GM12878 (cell line): Measurements from ENCODE around the gene KIF20A. TPM values are rescaled to one million over a fixed set of nuclear protein-coding genes. Genes with fewer than 3 reads are reported as not detected.
A peak's percentile ranks its signal among the peaks of the same experiment; 100 is the strongest.

Source experiments
- ATAC-seq: fragments of 200-7000 bp; cut with Tn5 transposase; 3 replicates; pipeline ENCODE4 v1.9.1; 2020; ENCODE audit warnings: mild to moderate bottlenecking, moderate library complexity
- BruUV-seq: library from RNA; stranded (reverse); fragments of 400-500 nt; replicated peaks from 2 replicates; lab custom pipeline; 2021; lab: Mats Ljungman, UMichigan
- CTCF ChIA-PET: fragments of 300-600 bp; sonication (Branson Sonifier 250); formaldehyde crosslinking; extraction: SDS; loops from one replicate; lab custom pipeline; 2021; ENCODE audit warnings: inconsistent platforms; lab: Yijun Ruan, JAX
- POLR2A ChIA-PET: fragments of 350-600 bp; formaldehyde crosslinking; extraction: SDS; loops from one replicate; lab custom pipeline; 2021; ENCODE audit warnings: inconsistent platforms; lab: Charles Lee
- RAD21 ChIA-PET: fragments of 300-600 bp; sonication (Branson Sonifier 250); formaldehyde crosslinking; loops from one replicate; lab custom pipeline; 2023; ENCODE audit warnings: antibody characterized with exemption; ENCODE audit not compliant: unreplicated experiment; lab: Charles Lee
- SMC1A ChIA-PET: fragments of 300-600 bp; sonication (Branson Sonifier 250); formaldehyde crosslinking; loops from one replicate; lab custom pipeline; 2023; ENCODE audit not compliant: unreplicated experiment, uncharacterized antibody; lab: Charles Lee
- DNase-seq: peaks from one replicate; pipeline ENCODE4 v3.0.0-alpha.2; 2011; ENCODE audit warnings: low read depth, low spot score
- FAIRE-seq: peaks from 3 replicates; lab custom pipeline; 2011; peaks lifted over from hg19 to GRCh38; lab: Jason Lieb, UNC
- H2AFZ ChIP-seq: 2 replicates; pipeline ENCODE4 v1.6.0; 2011; ENCODE audit warnings: low read depth, low read length, control low read depth; ENCODE audit not compliant: control insufficient read depth
- H3K27ac ChIP-seq: 2 replicates; pipeline ENCODE4 v1.5.1; 2011; ENCODE audit warnings: control low read depth; ENCODE audit not compliant: control insufficient read depth, insufficient read depth
- H3K27me3 ChIP-seq, 2 experiments: replicated peaks in 1 of 2; 2 replicates each; pipeline versions ENCODE4 v1.6.0 to v1.6.1; 2011; ENCODE audit warnings: low read length in 1 of 2; ENCODE audit not compliant: control insufficient read depth in 2 of 2, insufficient read depth in 2 of 2
- H3K36me3 ChIP-seq, 2 experiments: 2 replicates each; pipeline ENCODE4 v1.5.1; 2011; ENCODE audit warnings: low read length in 1 of 2; ENCODE audit not compliant: control insufficient read depth in 2 of 2, insufficient read depth in 2 of 2
- H3K4me1 ChIP-seq: 2 replicates; pipeline ENCODE4 v1.6.1; 2011; ENCODE audit warnings: mild to moderate bottlenecking, low read length, moderate library complexity, mixed read lengths; ENCODE audit not compliant: control insufficient read depth, insufficient read depth
- H3K4me2 ChIP-seq: 2 replicates; pipeline ENCODE4 v1.6.0; 2011; ENCODE audit warnings: control low read depth; ENCODE audit not compliant: control insufficient read depth, insufficient read depth
- H3K4me3 ChIP-seq: fragments of 200-600 bp; sonication (generic); 2 replicates; pipeline ENCODE4 v1.5.1; 2016
- H3K79me2 ChIP-seq: 2 replicates; pipeline ENCODE4 v1.6.0; 2011; ENCODE audit warnings: low read length; ENCODE audit not compliant: control insufficient read depth, insufficient read depth
- H3K9ac ChIP-seq: 2 replicates; pipeline ENCODE4 v1.8.0; 2011; ENCODE audit warnings: low read length, control low read depth, mixed read lengths; ENCODE audit not compliant: control insufficient read depth, insufficient read depth
- H3K9me3 ChIP-seq: replicated peaks from 3 replicates; pipeline ENCODE4 v1.5.1; 2011; ENCODE audit warnings: mild to moderate bottlenecking, low read length; ENCODE audit not compliant: control insufficient read depth, insufficient read depth
- H4K20me1 ChIP-seq: 2 replicates; pipeline ENCODE4 v1.6.0; 2011; ENCODE audit not compliant: control insufficient read depth, insufficient read depth
- BACH1 ChIP-seq: fragments of 450-650 bp; IDR thresholded peaks from 2 replicates; pipeline ENCODE4 v1.6.1; 2017; ENCODE audit warnings: mild to moderate bottlenecking, borderline replicate concordance
- CHD2 ChIP-seq: IDR thresholded peaks from 2 replicates; pipeline ENCODE4 v1.6.1; 2011; ENCODE audit warnings: low read depth, low read length, improper control_type of control experiment, borderline replicate concordance
- EP300 ChIP-seq, 2 experiments: fragments of 150-350 bp in 1 of 2; IDR thresholded peaks; 2 replicates each; pipeline ENCODE4 v1.6.1; 2011 to 2012; ENCODE audit warnings: low read depth in 2 of 2, low read length in 2 of 2, borderline replicate concordance in 1 of 2, improper control_type of control experiment in 1 of 2, inconsistent platforms in 1 of 2; ENCODE audit not compliant: control insufficient read depth in 1 of 2
- IRF3 ChIP-seq: fragments of 450-650 bp; IDR thresholded peaks from 2 replicates; pipeline ENCODE4 v1.6.1; 2014; ENCODE audit warnings: mild to moderate bottlenecking
- KLF5 ChIP-seq: fragments of 450-650 bp; IDR thresholded peaks from 2 replicates; pipeline ENCODE4 v1.6.1; 2014; ENCODE audit warnings: mild to moderate bottlenecking; ENCODE audit not compliant: partially characterized antibody
- LARP7 ChIP-seq: fragments of 450-650 bp; IDR thresholded peaks from 2 replicates; pipeline ENCODE4 v1.6.1; 2017; ENCODE audit warnings: mild to moderate bottlenecking
- NFYA ChIP-seq: IDR thresholded peaks from 2 replicates; pipeline ENCODE4 v1.6.1; 2011; ENCODE audit warnings: low read depth, mild to moderate bottlenecking, low read length, improper control_type of control experiment, borderline replicate concordance
- SUZ12 ChIP-seq: fragments of 200-600 bp; sonication (generic); IDR thresholded peaks from one replicate; pipeline ENCODE4 v1.6.1; 2018; ENCODE audit warnings: antibody characterized with exemption, mild to moderate bottlenecking; ENCODE audit not compliant: unreplicated experiment
- YBX1 ChIP-seq: fragments of 450-650 bp; IDR thresholded peaks from 2 replicates; pipeline ENCODE4 v1.6.1; 2016; ENCODE audit warnings: antibody characterized with exemption
- ZBTB33 ChIP-seq: fragments of 450-650 bp; IDR thresholded peaks from 2 replicates; pipeline ENCODE4 v1.6.1; 2017; ENCODE audit warnings: mild to moderate bottlenecking
- ZNF622 ChIP-seq: fragments of 450-650 bp; IDR thresholded peaks from 2 replicates; pipeline ENCODE4 v1.6.1; 2017; ENCODE audit warnings: mild to moderate bottlenecking, inconsistent platforms
- WGBS: methylation state at CpG from one replicate; pipeline ENCODE4 v1.1.6; 2016; ENCODE audit warnings: low lambda C conversion rate; ENCODE audit not compliant: insufficient replicate concordance, insufficient coverage; ENCODE audit errors: missing lambda C conversion rate; 5-methylcytosine and 5-hydroxymethylcytosine counted together
- in situ Hi-C: fragments of 300-500 bp; cut with MboI; formaldehyde crosslinking; loops from 9 replicates; pipeline ENCODE4 v1.14.3; 2018; ENCODE audit warnings: mixed read lengths
- intact Hi-C: fragments of 100-400 bp; cut with micrococcal nuclease; formaldehyde crosslinking; loops from one replicate; pipeline ENCODE4 v1.14.2; 2022; ENCODE audit not compliant: unreplicated experiment
- polyA plus RNA-seq, 11 experiments: library from polyadenylated mRNA; depleted of rRNA in 4 of 11; unstranded in 6 of 11; stranded (reverse) in 5 of 11; fragments of >200 nt; fragmentation: Nextera tagmentation in 4 of 11; fragmentation: Illumina TruSeq in 1 of 11; extraction: Ambion mirVana in 4 of 11; extraction: Trizol in 1 of 11; gene quantifications; 1 replicate in 1 of 11; 2 replicates in 10 of 11; pipeline versions ENCODE4 v1.2.1 to v1.2.3, GENCODE V29; 2011 to 2016; ENCODE audit warnings: inconsistent platforms in 2 of 11, missing spikeins in 2 of 11, low read depth in 1 of 11
- total RNA-seq, 4 experiments: library from RNA; depleted of rRNA in 3 of 4; stranded (reverse); fragments of >200 nt in 3 of 4; fragmentation: Illumina TruSeq in 1 of 4; extraction: Trizol in 1 of 4; gene quantifications; 2 replicates each; pipeline versions ENCODE4 v1.2.1 to v1.2.3, GENCODE V29; 2013 to 2021

The KIF20A gene
- total and polyA plus RNA-seq, 10 of the 15 experiments (the other 5 are each of a cell fraction or from before 2014, with no cell fraction given), result 20.7 to 61.9 (median 45.3) TPM

- ATAC-seq, result peak; percentile 48
- Histone ChIP-seq H3K27ac (peak overlapping the region; percentile 66), H3K27me3 (no peaks in the 10 kb centered on the region), H3K36me3 (peaks cover 0 to 5% of the 10 kb centered on the region in 2 experiments; a peak in 1 of 4 replicates), H3K4me2 (peak overlapping the region; percentile 39), H3K9ac (peak overlapping the region; percentile 82), H4K20me1 (no peaks in the 10 kb centered on the region), H3K4me3 (peak overlapping the region; percentile 92), H2AFZ (peak overlapping the region; percentile 90), H3K79me2 (peaks cover 28% of the 10 kb centered on the region), H3K4me1 (no peaks in the 10 kb centered on the region; the same call in 1 of the 2 replicates), H3K9me3 (no peaks in the 10 kb centered on the region)
- FAIRE-seq, result no peak
- TF ChIP-seq KLF5 (peak; percentile 19), CHD2 (no peak), LARP7 (0 out of 2 replicates have a peak, but pooled peaks have one; percentile 41), SUZ12 (no peak), ZNF622 (0 out of 2 replicates have a peak, but pooled peaks have one; percentile 17), EP300 (IDR thresholded peaks at IDR 0.05; ENCODE audit: borderline replicate concordance in 1 of 2, control insufficient read depth in 1 of 2, low read depth in 2 of 2, low read length in 2 of 2) (no peak), IRF3 (no peak), YBX1 (no peak), BACH1 (0 out of 2 replicates have a peak, but pooled peaks have one; percentile 34), NFYA (no peak), ZBTB33 (no peak)
- TSS peak; percentile 80 for BruUV-seq
- in situ Hi-C loops (no loop called here), intact Hi-C loops (no loop called here)
- 1% methylated on average over 8 of the region's 8 CpGs for WGBS
- no peak for DNase-seq
- ChIA-PET SMC1A (interaction anchor here (0.6 to 1.8 kb wide), 7 partner anchors 11 to 489 kb away, joined by 3 to 5 read pairs (median 3); partner anchors contain the start of gene KIF20A), POLR2A (interaction anchor here (0.5 to 2.2 kb wide), 7 partner anchors 10 to 346 kb away, joined by 4 to 9 read pairs (median 5); partner anchors contain the start of genes BRD8, CDC25C, EGR1 and KDM3B), RAD21 (interaction anchor here (1.0 to 2.2 kb wide), 5 partner anchors 34 to 314 kb away, joined by 3 to 12 read pairs (median 6); partner anchors contain the start of genes BRD8, CDC25C and KIF20A), CTCF (interaction anchor here (0.8 to 2.5 kb wide), 7 partner anchors 11 to 366 kb away, joined by 3 to 9 read pairs (median 5); partner anchors contain the start of genes CDC25C and KDM3B)
Measured at GRCh38 chr5:138212828-138213160, 33.9 kb downstream of the KIF20A start.
